ENCODE data around the gene AMACR.

DNA sequence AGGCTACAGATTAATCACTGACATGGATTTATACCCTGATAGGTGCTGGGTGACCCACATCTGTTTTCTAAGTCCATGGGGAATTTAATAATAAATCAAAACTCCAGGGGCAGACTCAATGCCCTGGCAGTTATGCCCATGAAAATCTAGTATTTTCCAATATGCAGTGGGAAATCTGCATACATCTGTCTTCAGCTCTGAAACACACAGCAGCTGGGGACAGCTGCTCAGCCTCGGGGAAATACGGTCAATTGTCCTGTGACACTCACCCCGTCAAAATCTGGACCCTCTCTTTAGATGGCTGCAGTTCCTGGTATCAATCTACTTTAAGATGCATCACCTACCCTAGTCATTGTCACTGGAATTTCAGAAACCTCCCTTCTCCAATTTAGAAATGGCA is 47.8 kb upstream of the AMACR start:
- TF ChIP-seq, protein P1, sequence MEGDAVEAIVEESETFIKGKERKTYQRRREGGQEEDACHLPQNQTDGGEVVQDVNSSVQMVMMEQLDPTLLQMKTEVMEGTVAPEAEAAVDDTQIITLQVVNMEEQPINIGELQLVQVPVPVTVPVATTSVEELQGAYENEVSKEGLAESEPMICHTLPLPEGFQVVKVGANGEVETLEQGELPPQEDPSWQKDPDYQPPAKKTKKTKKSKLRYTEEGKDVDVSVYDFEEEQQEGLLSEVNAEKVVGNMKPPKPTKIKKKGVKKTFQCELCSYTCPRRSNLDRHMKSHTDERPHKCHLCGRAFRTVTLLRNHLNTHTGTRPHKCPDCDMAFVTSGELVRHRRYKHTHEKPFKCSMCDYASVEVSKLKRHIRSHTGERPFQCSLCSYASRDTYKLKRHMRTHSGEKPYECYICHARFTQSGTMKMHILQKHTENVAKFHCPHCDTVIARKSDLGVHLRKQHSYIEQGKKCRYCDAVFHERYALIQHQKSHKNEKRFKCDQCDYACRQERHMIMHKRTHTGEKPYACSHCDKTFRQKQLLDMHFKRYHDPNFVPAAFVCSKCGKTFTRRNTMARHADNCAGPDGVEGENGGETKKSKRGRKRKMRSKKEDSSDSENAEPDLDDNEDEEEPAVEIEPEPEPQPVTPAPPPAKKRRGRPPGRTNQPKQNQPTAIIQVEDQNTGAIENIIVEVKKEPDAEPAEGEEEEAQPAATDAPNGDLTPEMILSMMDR (IDR thresholded peaks at IDR 0.05; ENCODE audit: poor library complexity): no peak
- no peak for TF ChIP-seq EZH2 (IDR thresholded peaks at IDR 0.05; ENCODE audit: borderline replicate concordance)
- no peak for TF ChIP-seq EZH2phosphoT487 (IDR thresholded peaks at IDR 0.05; ENCODE audit: low read depth, severe bottlenecking, unreplicated experiment)

Data from hepatocyte (in vitro differentiated cells).